H9 (cell line): ENCODE data around the gene MGRN1. TPM values are rescaled to one million over a fixed set of nuclear protein-coding genes. Genes with fewer than 3 reads are reported as not detected.

Experiments
- DNase-seq: peaks from one replicate; pipeline ENCODE4 v3.0.0-alpha.2; 2017
- H2AFZ ChIP-seq: one replicate; pipeline ENCODE4 v1.6.1; 2013; ENCODE audit warnings: mild to moderate bottlenecking, low read length, control low read depth, moderate library complexity
- H2AK5ac ChIP-seq: 2 replicates; pipeline ENCODE4 v1.6.1; 2013; ENCODE audit warnings: low read length, control low read depth, mixed read lengths; ENCODE audit not compliant: insufficient read length
- H2BK120ac ChIP-seq: one replicate; pipeline ENCODE4 v1.6.1; 2013; ENCODE audit warnings: low read depth, mild to moderate bottlenecking, low read length, control low read depth, inconsistent platforms; ENCODE audit not compliant: poor library complexity, severe bottlenecking
- H2BK12ac ChIP-seq: 2 replicates; pipeline ENCODE4 v1.6.1; 2013; ENCODE audit warnings: low read length, control low read depth, mixed read lengths, low read depth; ENCODE audit not compliant: insufficient read length
- H2BK15ac ChIP-seq: 2 replicates; pipeline ENCODE4 v1.6.1; 2013; ENCODE audit warnings: low read depth, low read length, control low read depth
- H2BK20ac ChIP-seq: one replicate; pipeline ENCODE4 v1.6.1; 2013; ENCODE audit warnings: low read depth, mild to moderate bottlenecking, low read length, control low read depth, inconsistent platforms; ENCODE audit not compliant: poor library complexity, severe bottlenecking
- H2BK5ac ChIP-seq: 2 replicates; pipeline ENCODE4 v1.6.1; 2013; ENCODE audit warnings: low read length, control low read depth, mixed read lengths; ENCODE audit not compliant: insufficient read length
- H3K14ac ChIP-seq: 2 replicates; pipeline ENCODE4 v1.6.1; 2013; ENCODE audit warnings: low read length, control low read depth; ENCODE audit not compliant: insufficient read depth
- H3K18ac ChIP-seq: 2 replicates; pipeline ENCODE4 v1.6.1; 2013; ENCODE audit warnings: low read depth, mild to moderate bottlenecking, mixed read lengths, low read length, control low read depth; ENCODE audit not compliant: insufficient read length
- H3K23ac ChIP-seq: 2 replicates; pipeline ENCODE4 v1.6.1; 2013; ENCODE audit warnings: low read length, control low read depth, mixed read lengths, low read depth; ENCODE audit not compliant: insufficient read length
- H3K23me2 ChIP-seq: 2 replicates; pipeline ENCODE4 v1.6.1; 2013; ENCODE audit warnings: low read depth, mild to moderate bottlenecking, mixed read lengths, low read length, control low read depth; ENCODE audit not compliant: insufficient read length, poor library complexity, severe bottlenecking
- H3K27ac ChIP-seq: 2 replicates; pipeline ENCODE4 v1.5.1; 2013; ENCODE audit warnings: low read length, control low read depth, mixed read lengths, low read depth; ENCODE audit not compliant: insufficient read length
- H3K27me3 ChIP-seq: 2 replicates; pipeline ENCODE4 v1.6.1; 2013; ENCODE audit warnings: low read length, control low read depth, inconsistent platforms; ENCODE audit not compliant: insufficient read depth
- H3K4ac ChIP-seq: 2 replicates; pipeline ENCODE4 v1.6.1; 2013; ENCODE audit warnings: low read depth, mild to moderate bottlenecking, control low read depth, inconsistent platforms, low read length, moderate library complexity
- H3K4me1 ChIP-seq: 2 replicates; pipeline ENCODE4 v1.6.1; 2013; ENCODE audit warnings: low read length, control low read depth, inconsistent platforms; ENCODE audit not compliant: insufficient read depth
- H3K4me2 ChIP-seq: 2 replicates; pipeline ENCODE4 v1.6.1; 2013; ENCODE audit warnings: low read length, control low read depth, mixed read lengths; ENCODE audit not compliant: insufficient read length, insufficient read depth
- H3K56ac ChIP-seq: 2 replicates; pipeline ENCODE4 v1.6.1; 2013; ENCODE audit warnings: low read depth, mild to moderate bottlenecking, mixed read lengths, low read length, control low read depth; ENCODE audit not compliant: insufficient read length
- H3K79me1 ChIP-seq: 2 replicates; pipeline ENCODE4 v1.6.1; 2013; ENCODE audit warnings: low read depth, mild to moderate bottlenecking, moderate library complexity, low read length, control low read depth, inconsistent platforms; ENCODE audit not compliant: insufficient read depth, poor library complexity, severe bottlenecking
- H3K79me2 ChIP-seq: 2 replicates; pipeline ENCODE4 v1.6.1; 2013; ENCODE audit warnings: low read length, control low read depth, inconsistent platforms; ENCODE audit not compliant: insufficient read depth
- H3K9ac ChIP-seq: 2 replicates; pipeline ENCODE4 v1.6.1; 2013; ENCODE audit warnings: low read length, control low read depth, mixed read lengths; ENCODE audit not compliant: insufficient read length; ENCODE audit errors: extremely low read depth
- H3K9me3 ChIP-seq: one replicate; pipeline ENCODE4 v1.6.1; 2013; ENCODE audit warnings: low read depth, low read length, inconsistent platforms; ENCODE audit not compliant: control insufficient read depth
- H3T11ph ChIP-seq: one replicate; pipeline ENCODE4 v1.6.1; 2013; ENCODE audit warnings: mild to moderate bottlenecking, low read length, control low read depth, inconsistent platforms
- H4K20me1 ChIP-seq: one replicate; pipeline ENCODE4 v1.6.1; 2013; ENCODE audit not compliant: control insufficient read depth, insufficient read length, insufficient read depth
- H4K5ac ChIP-seq: 2 replicates; pipeline ENCODE4 v1.6.1; 2013; ENCODE audit warnings: low read depth, mild to moderate bottlenecking, mixed read lengths, low read length, control low read depth; ENCODE audit not compliant: insufficient read length
- H4K8ac ChIP-seq: replicated peaks from 2 replicates; pipeline ENCODE4 v1.6.1; 2013; ENCODE audit warnings: low read length, control low read depth, mixed read lengths, low read depth; ENCODE audit not compliant: insufficient read length
- H4K91ac ChIP-seq: 2 replicates; pipeline ENCODE4 v1.6.1; 2013; ENCODE audit warnings: low read depth, mild to moderate bottlenecking, moderate library complexity, mixed read lengths, low read length, control low read depth; ENCODE audit not compliant: insufficient read length
- H3K27ac Mint-ChIP-seq, 3 experiments: 2 replicates in 2 of 3; 3 replicates in 1 of 3; pipeline ENCODE4 v1.8.0; 2020 to 2021; ENCODE audit warnings: mixed read lengths in 3 of 3, mild to moderate bottlenecking in 1 of 3, moderate library complexity in 1 of 3
- H3K27me3 Mint-ChIP-seq: 2 replicates; pipeline ENCODE4 v1.8.0; 2021; ENCODE audit warnings: low read depth, mild to moderate bottlenecking, moderate library complexity, mixed read lengths
- H3K36me3 Mint-ChIP-seq, 3 experiments: 2 replicates in 2 of 3; 3 replicates in 1 of 3; pipeline ENCODE4 v1.8.0; 2020 to 2021; ENCODE audit warnings: low read depth in 3 of 3, mixed read lengths in 3 of 3; ENCODE audit not compliant: insufficient read depth in 1 of 3
- H3K4me1 Mint-ChIP-seq, 2 experiments: 2 replicates each; pipeline ENCODE4 v1.8.0; 2020; ENCODE audit warnings: mixed read lengths in 2 of 2
- H3K4me3 Mint-ChIP-seq, 2 experiments: 2 replicates in 1 of 2; 3 replicates in 1 of 2; pipeline ENCODE4 v1.8.0; 2020 to 2021; ENCODE audit warnings: mild to moderate bottlenecking in 2 of 2, mixed read lengths in 2 of 2, moderate library complexity in 1 of 2
- H3K9me3 Mint-ChIP-seq, 2 experiments: 2 replicates in 1 of 2; 3 replicates in 1 of 2; pipeline ENCODE4 v1.8.0; 2020; ENCODE audit warnings: mild to moderate bottlenecking in 2 of 2, mixed read lengths in 2 of 2, moderate library complexity in 1 of 2
- WGBS: extraction: QIAGEN DNeasy Blood & Tissue Kit; methylation state at CpG from one replicate; pipeline ENCODE4 v1.1.7; 2013; ENCODE audit warnings: missing lambda C conversion rate, low lambda C conversion rate, mixed read lengths; ENCODE audit not compliant: insufficient read length; ENCODE audit errors: extremely low coverage; 5-methylcytosine and 5-hydroxymethylcytosine counted together
- total RNA-seq: library from RNA; stranded (reverse); gene quantifications from 2 replicates; pipeline ENCODE4 v1.2.1, GENCODE V29; 2021
- TF ChIP-seq, protein P1 (sequence below): fragments of 200-600 bp; sonication (generic); conservative IDR thresholded peaks from 3 replicates; pipeline ENCODE4 v1.8.0; 2021; ENCODE audit warnings: antibody characterized with exemption, mild to moderate bottlenecking

MGRN1 gene
- total RNA-seq, 1 experiment from 2014 or later = 91.6 TPM

DNA sequence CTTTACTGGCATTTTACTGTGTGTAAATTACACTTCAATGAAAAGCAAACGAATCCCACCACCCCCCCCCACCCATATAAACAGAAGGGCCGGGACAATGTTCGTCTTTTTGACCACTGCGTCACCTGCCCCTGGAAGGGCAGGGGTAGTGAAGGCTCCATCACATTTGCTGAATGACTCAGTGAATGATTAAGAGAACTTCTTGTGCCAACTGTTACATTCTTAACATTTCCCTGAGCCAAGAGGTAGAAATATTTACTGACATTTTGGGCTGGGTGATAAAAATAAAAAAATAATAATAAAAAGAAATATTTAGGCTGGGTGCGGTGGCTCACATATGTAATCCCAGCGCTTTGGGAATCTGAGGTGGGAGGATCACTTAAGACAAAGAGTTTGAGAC lies 44.4 kb upstream of the MGRN1 start:
- Histone ChIP-seq H3K27ac (no peak overlapping the region), H3K27me3 (no peaks in the 10 kb centered on the region), H2BK12ac (no peak overlapping the region), H2AFZ (no peak overlapping the region), H3K4me2 (no peak overlapping the region), H3K79me2 (no peaks in the 10 kb centered on the region), H3K23me2 (no peaks in the 10 kb centered on the region), H3K23ac (no peak overlapping the region), H3K9me3 (no peaks in the 10 kb centered on the region), H4K5ac (no peak overlapping the region), H3K9ac (no peak overlapping the region), H3K14ac (no peak overlapping the region), H4K8ac (no peak overlapping the region), H2BK5ac (no peak overlapping the region), H3K56ac (no peak overlapping the region), H2BK20ac (no peak overlapping the region), H3K4ac (no peak overlapping the region), H4K91ac (no peak overlapping the region), H3K79me1 (no peaks in the 10 kb centered on the region), H4K20me1 (no peaks in the 10 kb centered on the region), H2BK120ac (no peak overlapping the region), H3T11ph (no peak overlapping the region), H2BK15ac (no peak overlapping the region), H3K4me1 (no peaks in the 10 kb centered on the region), H2AK5ac (no peak overlapping the region), H3K18ac (no peak overlapping the region)
- Mint-ChIP-seq H3K4me1 (no peaks in the 10 kb centered on the region), H3K4me3 (no peak overlapping the region), H3K36me3 (no peaks in the 10 kb centered on the region), H3K27me3 (no peaks in the 10 kb centered on the region), H3K9me3 (no peaks in the 10 kb centered on the region), H3K27ac (no peak overlapping the region)
- TF ChIP-seq, protein P1, sequence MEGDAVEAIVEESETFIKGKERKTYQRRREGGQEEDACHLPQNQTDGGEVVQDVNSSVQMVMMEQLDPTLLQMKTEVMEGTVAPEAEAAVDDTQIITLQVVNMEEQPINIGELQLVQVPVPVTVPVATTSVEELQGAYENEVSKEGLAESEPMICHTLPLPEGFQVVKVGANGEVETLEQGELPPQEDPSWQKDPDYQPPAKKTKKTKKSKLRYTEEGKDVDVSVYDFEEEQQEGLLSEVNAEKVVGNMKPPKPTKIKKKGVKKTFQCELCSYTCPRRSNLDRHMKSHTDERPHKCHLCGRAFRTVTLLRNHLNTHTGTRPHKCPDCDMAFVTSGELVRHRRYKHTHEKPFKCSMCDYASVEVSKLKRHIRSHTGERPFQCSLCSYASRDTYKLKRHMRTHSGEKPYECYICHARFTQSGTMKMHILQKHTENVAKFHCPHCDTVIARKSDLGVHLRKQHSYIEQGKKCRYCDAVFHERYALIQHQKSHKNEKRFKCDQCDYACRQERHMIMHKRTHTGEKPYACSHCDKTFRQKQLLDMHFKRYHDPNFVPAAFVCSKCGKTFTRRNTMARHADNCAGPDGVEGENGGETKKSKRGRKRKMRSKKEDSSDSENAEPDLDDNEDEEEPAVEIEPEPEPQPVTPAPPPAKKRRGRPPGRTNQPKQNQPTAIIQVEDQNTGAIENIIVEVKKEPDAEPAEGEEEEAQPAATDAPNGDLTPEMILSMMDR = no peak
- DNase-seq = no peak
- WGBS = no CpG with 5 or more reads among the region's 6 CpGs
